HL-60/S4 treated with phorbol 12-myristate 13-acetate at 8.2 ng/mL for 4 days and 3 days (cell line): ENCODE measurements around the gene MARCHF6.
"Not testable (repeated sequence)": the region's sequence is repeated elsewhere in the genome, so short reads cannot be mapped to it uniquely, and the experiment has no call there.

Experiments used
- in situ Hi-C: fragments of 300-500 bp; cut with MboI; formaldehyde crosslinking; loops from 2 replicates; pipeline ENCODE4 v1.15.0; 2022; ENCODE audit warnings: low sequenced_read_pairs

Gene MARCHF6

GRCh38 chr5:10323588-10324488, 29.7 kb upstream of the MARCHF6 start:
- in situ Hi-C loops: no loop called here

DNA sequence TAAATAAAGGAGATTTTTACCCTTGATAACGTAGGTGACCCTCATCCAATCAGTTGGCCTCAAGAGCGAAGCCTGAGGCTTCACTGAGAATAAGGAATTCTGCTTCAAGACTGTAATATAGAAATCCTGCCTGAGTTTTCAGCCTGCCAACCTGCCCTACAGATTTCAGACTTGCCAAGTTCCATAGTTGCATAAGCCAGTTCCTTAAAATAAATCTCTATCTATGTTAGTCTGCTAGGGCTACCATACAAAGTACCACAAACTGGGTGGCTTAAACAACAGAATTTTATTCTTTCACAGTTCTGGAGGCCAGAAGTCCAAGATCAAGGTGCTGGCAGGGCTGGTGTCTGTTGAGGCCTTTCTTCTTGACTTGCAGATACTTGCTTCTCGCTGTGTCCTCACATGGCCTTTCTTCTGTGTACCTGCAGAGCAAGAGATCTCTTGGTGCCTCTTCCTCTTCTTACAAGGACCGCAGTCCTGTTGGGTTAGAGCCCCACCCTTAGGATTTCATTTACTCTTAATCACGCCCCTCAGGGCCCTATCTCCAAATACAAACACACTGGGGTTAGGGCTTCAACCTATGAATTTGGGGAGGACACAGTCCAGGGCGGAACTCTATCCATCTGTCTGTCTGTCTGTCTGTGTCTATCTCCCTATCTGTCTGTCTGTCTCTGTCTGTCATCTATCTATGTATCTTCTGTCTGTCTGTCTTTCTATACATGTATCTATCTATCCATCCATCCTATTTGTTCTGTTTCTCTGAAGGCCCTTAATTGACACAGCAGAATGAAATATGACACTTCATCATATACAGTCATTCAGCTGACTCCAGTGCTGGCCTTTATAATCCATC, 28.8 kb upstream of the MARCHF6 start:
- in situ Hi-C loops: no loop called here

GRCh38 chr5:10328323-10328722, 25.2 kb upstream of the MARCHF6 start:
- in situ Hi-C loops: no loop called here

DNA sequence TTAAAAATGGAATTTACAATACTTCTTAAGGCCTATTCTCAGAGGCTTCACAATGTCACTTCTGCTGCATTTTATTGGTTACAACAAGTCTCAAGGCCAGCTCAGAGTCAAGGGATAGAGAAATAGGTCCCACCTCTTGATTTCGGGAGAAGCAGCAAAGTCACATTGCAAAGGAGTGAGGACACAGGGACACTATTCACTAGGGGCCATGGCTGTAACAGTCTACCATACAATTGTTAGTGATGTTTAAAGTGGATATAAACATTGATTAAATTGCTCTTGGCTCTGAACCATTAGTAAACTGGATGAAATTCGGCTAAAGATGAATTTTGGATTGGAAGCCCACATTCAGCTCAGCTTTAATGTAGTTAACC, 24.1 kb upstream of the MARCHF6 start:
- in situ Hi-C loops: no loop called here

- in situ Hi-C loops: no loop called here
These were observed 23.5 kb upstream of the MARCHF6 start for GRCh38 chr5:10329820-10330481.

GRCh38 chr5:10330511-10331230, 22.8 kb upstream of the MARCHF6 start:
- in situ Hi-C loops: no loop called here

GRCh38 chr5:10331341-10331796, 22.1 kb upstream of the MARCHF6 start:
- in situ Hi-C loops: no loop called here

- in situ Hi-C loops: no loop called here
These were observed 21.2 kb upstream of the MARCHF6 start for GRCh38 chr5:10332301-10332700.

DNA sequence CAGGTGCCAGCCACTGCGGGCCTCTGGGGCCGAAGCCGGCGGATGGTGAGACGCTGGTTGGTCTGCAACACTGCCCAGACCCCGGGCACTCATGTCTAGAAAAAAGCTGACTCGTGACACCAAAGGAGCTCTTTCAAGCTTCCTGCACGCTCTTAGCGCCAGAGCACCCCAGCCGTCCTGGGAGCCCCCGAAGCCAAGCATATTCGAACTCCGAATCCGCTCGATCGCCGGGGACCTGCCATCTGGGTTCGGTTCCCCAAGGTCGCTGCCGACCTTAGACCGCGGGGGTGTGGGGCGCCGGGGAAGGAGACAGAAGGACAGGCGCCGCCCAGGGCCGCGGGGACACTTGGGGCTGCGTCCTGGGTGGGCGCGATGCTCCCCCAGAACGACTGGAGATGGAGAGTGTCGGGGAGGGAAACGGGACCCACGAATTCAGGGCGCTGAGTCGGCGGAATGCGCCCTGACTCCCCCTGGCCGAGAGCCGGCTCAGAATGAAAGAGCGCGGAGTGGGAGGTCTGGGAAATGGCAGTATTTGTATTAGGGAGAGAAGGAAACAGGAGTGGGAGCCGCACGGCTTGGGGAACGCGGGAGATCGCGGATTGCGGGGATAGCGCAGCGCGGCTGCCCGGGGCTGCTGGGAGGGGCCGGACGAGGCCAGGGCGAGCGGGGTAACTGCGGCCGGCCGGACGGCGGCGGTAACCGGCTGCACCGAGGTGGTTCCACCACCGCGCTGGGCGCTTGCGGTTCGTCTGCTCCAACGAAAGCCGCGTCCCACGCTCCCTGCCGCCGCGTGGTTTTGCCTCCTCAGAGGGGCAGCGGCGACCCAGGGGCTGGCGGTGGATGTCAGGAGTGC, 20.1 kb upstream of the MARCHF6 start:
- in situ Hi-C loops: no loop called here

DNA sequence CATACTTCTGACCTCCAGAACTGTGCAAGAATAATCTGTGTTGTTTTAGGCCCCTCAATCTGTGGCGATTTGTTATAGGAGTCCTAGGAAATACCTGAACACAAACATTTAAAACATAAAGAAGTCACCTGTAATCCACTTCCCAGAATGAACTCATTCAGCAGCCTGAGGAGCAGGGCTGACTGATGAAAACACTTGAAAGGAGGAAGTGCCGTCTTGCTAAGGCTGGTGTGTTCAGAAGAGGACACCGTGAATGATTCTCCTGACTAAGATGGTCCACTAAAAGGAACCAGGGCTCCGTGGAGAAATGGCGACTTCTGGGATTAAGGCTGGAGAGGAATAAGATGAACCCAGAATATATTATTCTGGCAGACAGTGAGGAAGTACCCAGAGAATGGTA, 18.7 kb upstream of the MARCHF6 start:
- in situ Hi-C loops: no loop called here

- in situ Hi-C loops: no loop called here
These were observed 17.6 kb upstream of the MARCHF6 start for GRCh38 chr5:10335711-10336470.

- in situ Hi-C loops: no loop called here
These were observed 16.4 kb upstream of the MARCHF6 start for GRCh38 chr5:10337107-10337506.

DNA sequence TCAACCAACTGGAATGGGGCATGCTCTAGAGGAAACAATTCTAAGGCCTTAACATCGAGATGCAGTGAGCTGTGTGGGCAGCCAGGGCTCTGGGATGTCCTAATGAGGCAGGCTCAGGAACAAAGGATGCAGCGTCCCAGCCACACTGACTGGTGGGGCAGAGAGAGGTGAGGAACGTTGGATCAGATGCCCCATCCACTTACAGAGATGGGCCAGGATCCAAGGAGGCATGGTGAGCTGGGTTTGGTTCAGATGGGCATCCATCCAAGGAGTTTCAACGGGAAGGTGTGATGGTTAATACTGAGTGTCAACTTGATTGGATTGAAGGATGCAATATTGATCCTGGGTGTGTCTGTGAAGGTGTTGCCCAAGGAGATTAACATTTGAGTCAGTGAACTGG, 15.5 kb upstream of the MARCHF6 start:
- in situ Hi-C loops: no loop called here

GRCh38 chr5:10338686-10339057, 14.8 kb upstream of the MARCHF6 start:
- in situ Hi-C loops: no loop called here

DNA sequence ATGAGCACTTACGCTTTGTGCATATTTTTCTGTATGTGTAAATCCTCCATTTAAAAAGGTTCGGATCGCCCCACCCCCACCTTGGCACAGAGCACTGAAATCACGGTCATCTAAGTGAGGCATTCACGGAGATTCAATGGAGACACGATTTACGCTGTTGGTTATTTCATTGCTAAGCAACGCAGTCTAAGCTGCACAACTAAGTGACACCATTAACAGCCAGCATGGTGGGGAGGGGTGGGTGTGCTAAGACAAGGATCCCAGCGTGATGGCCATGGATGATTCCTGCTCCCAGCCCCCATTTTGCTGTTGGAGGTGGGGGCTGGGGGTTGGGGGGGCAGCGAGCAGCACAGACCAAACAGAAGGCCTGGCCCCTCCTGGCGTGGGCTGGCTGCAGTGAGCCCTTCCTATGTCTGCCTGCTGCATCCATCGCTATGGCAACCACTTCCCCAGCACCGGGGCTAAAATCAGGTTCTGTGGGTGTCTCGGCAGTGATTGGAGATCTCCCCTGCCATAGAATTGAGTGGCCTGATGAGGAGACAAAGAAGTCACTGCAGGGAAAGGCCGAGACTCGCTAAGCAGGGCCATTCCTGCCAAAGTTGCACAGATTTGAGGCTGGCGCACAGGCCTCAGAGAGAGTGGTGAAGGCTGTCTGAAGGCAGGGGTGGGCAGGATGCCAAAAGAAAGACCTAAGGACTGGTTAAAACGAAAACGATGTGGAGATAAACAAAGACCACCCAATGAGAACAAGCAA, 14.3 kb upstream of the MARCHF6 start:
- in situ Hi-C loops: no loop called here

- in situ Hi-C loops: no loop called here
These were observed 13.5 kb upstream of the MARCHF6 start for GRCh38 chr5:10339958-10340357.

DNA sequence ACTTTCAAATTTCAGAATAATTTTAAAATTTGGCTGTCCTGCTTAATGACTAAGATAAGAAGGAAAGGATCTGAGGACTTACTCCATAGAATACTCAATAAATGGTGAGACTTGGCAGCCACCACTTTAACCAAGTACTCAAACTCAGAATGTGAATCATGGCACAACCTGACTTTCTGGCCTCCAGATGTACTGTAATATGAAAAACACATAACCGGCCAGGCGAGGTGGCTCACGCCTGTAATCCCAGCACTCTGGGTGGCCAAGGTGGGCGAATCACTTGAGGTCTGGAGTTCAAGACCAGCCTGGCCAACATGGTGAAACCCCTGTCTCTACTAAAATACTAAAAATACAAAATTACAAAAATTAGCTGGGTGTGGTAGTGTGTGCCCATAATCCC, 10.0 kb upstream of the MARCHF6 start:
- in situ Hi-C loops: no loop called here

- in situ Hi-C loops: not testable (repeated sequence)
These were observed 8.9 kb upstream of the MARCHF6 start for GRCh38 chr5:10344461-10345106.
